Renal pelvis (tissue), 4 donors: Measurements from ENCODE around the gene DUSP16. TPM values are rescaled to one million over a fixed set of nuclear protein-coding genes. Genes with fewer than 3 reads are reported as not detected.
"Not testable (repeated sequence)": the region's sequence is repeated elsewhere in the genome, so short reads cannot be mapped to it uniquely, and the experiment has no call there.

ENCODE experiments used
- DNase-seq: peaks from one replicate; pipeline ENCODE4 v3.0.0-alpha.2; 2013
- polyA plus RNA-seq, 3 donors: library from polyadenylated mRNA; unstranded; fragments of 120-200 nt; gene quantifications; one replicate each; pipeline ENCODE4 v1.2.1, GENCODE V29; 2013; ENCODE audit not compliant: insufficient read length in 3 of 3

The DUSP16 gene
- polyA plus RNA-seq, 3 donors, result 24.1 to 28.4 (median 25.1) TPM

GRCh38 chr12:12471982-12472961 is 90.4 kb downstream of the DUSP16 start:
- DNase-seq, result not testable (repeated sequence)

- no peak for DNase-seq
Measured at GRCh38 chr12:12470751-12471306, 91.8 kb downstream of the DUSP16 start.

- DNase-seq, result no peak
Measured at GRCh38 chr12:12469386-12469785, 93.3 kb downstream of the DUSP16 start.

- DNase-seq, result no peak
Measured at GRCh38 chr12:12468575-12468974, 94.1 kb downstream of the DUSP16 start.

- no peak for DNase-seq
Measured at GRCh38 chr12:12467688-12468261, 94.9 kb downstream of the DUSP16 start.

- DNase-seq, result no peak
Measured at GRCh38 chr12:12467264-12467663, 95.4 kb downstream of the DUSP16 start.

GRCh38 chr12:12466157-12466556 is 96.5 kb downstream of the DUSP16 start:
- DNase-seq, result no peak

- DNase-seq, result no peak
Measured at GRCh38 chr12:12465522-12465921, 97.1 kb downstream of the DUSP16 start.

GRCh38 chr12:12461923-12462315 is 100.7 kb downstream of the DUSP16 start:
- DNase-seq, result no peak

GRCh38 chr12:12460935-12461922 is 101.4 kb downstream of the DUSP16 start:
- no peak for DNase-seq

- DNase-seq, result no peak
Measured at GRCh38 chr12:12456637-12457036, 106.0 kb downstream of the DUSP16 start.

- DNase-seq, result no peak
Measured at GRCh38 chr12:12454315-12454714, 108.3 kb downstream of the DUSP16 start.

GRCh38 chr12:12453635-12454034 is 109.0 kb downstream of the DUSP16 start:
- no peak for DNase-seq

GRCh38 chr12:12452326-12452902 is 110.2 kb downstream of the DUSP16 start:
- DNase-seq, result no peak

GRCh38 chr12:12451098-12451497 is 111.6 kb downstream of the DUSP16 start:
- no peak for DNase-seq

- DNase-seq, result no peak
Measured at GRCh38 chr12:12450043-12450471, 112.6 kb downstream of the DUSP16 start.

GRCh38 chr12:12449533-12450025 is 113.1 kb downstream of the DUSP16 start:
- DNase-seq, result no peak

- no peak for DNase-seq
Measured at GRCh38 chr12:12447837-12448236, 114.8 kb downstream of the DUSP16 start.

GRCh38 chr12:12447236-12447635 is 115.4 kb downstream of the DUSP16 start:
- no peak for DNase-seq

GRCh38 chr12:12446786-12447185 is 115.9 kb downstream of the DUSP16 start:
- DNase-seq, result no peak

- DNase-seq, result no peak
Measured at GRCh38 chr12:12445882-12446181, 116.8 kb downstream of the DUSP16 start.
